Measurements from ENCODE around the gene PTK6. TPM values are rescaled to one million over a fixed set of nuclear protein-coding genes. Genes with fewer than 3 reads are reported as not detected.

The PTK6 gene
- polyA plus RNA-seq, 2 of the 4 experiments (the other 2 are of a cell fraction): 1.2 to 2.0 TPM

- no peak for TF ChIP-seq JUNB (IDR thresholded peaks at IDR 0.05)
- TF ChIP-seq FOSB (CRISPR knock-in tag; IDR thresholded peaks at IDR 0.05): peak; percentile 84
- TF ChIP-seq HOXA7 (CRISPR knock-in tag; IDR thresholded peaks at IDR 0.05): peak; percentile 66; the same call in 1 of the 2 replicates
- WGBS (ENCODE audit: missing lambda C conversion rate): 50% methylated on average over 2 of the region's 2 CpGs
- ChIA-PET POLR2A (interaction anchor here (0.6 to 1.0 kb wide), 2 partner anchors 9 to 12 kb away, joined by 3 to 4 read pairs; partner anchors contain the start of gene PTK6), CTCF (no interaction called here)
- Histone ChIP-seq H3K4me1 (peaks cover 5% of the 10 kb centered on the region; the same call in 1 of the 3 replicates), H3K4me2 (no peak overlapping the region), H3K9me3 (peaks cover 13% of the 10 kb centered on the region), H3K4me3 (no peak overlapping the region), H3K27ac (no peak overlapping the region)
- ATAC-seq (no peak), DNase-seq (ENCODE audit: low read depth in 1 of 2, low spot score in 1 of 2) (no peak), FAIRE-seq (no peak)
Observed at GRCh38 chr20:63525971-63526370, 11.2 kb downstream of the PTK6 start.

GRCh38 chr20:63525185-63525584, 12.0 kb downstream of the PTK6 start:
- Histone ChIP-seq H3K9me3 (peaks cover 13% of the 10 kb centered on the region), H3K27ac (no peak overlapping the region), H3K4me2 (no peak overlapping the region), H3K4me1 (peaks cover 5% of the 10 kb centered on the region; the same call in 1 of the 3 replicates), H3K4me3 (no peak overlapping the region)
- WGBS (ENCODE audit: missing lambda C conversion rate): 94% methylated on average over 3 of the region's 3 CpGs
- TF ChIP-seq KDM1A (IDR thresholded peaks at IDR 0.05; ENCODE audit: low read depth) (no peak), HOXA7 (CRISPR knock-in tag; IDR thresholded peaks at IDR 0.05) (0 out of 2 replicates have a peak, but pooled peaks have one; percentile 21)
- POLR2A ChIA-PET: interaction anchor here (1.0 kb wide), 1 partner anchor 10 kb away, joined by 3 read pairs; no protein-coding TSS in a partner anchor
- FAIRE-seq (no peak), DNase-seq (ENCODE audit: low read depth in 1 of 2, low spot score in 1 of 2) (no peak), ATAC-seq (no peak)
- CTCF ChIA-PET: no interaction called here

GRCh38 chr20:63522981-63523611, 14.1 kb downstream of the PTK6 start:
- WGBS (ENCODE audit: missing lambda C conversion rate): 91% methylated on average over 8 of the region's 11 CpGs
- ChIA-PET POLR2A (interaction anchor here (1.0 to 4.4 kb wide), 2 partner anchors 13 to 26 kb away, joined by 3 to 62 read pairs; partner anchors contain the start of gene PTK6), CTCF (interaction anchor here (0.7 to 6.8 kb wide), 6 partner anchors 14 to 602 kb away, joined by 3 to 75 read pairs (median 4); partner anchors contain the start of genes EEF1A2 and PTK6)
- Histone ChIP-seq H3K4me3 (no peak overlapping the region), H3K27ac (no peak overlapping the region), H3K4me1 (peaks cover 10% of the 10 kb centered on the region; the same call in 2 of the 3 replicates), H3K4me2 (no peak overlapping the region), H3K9me3 (peaks cover 13% of the 10 kb centered on the region)
- no peak for TF ChIP-seq NFE2L2 (conservative IDR thresholded peaks at IDR 0.05; ENCODE audit: low read length)
- no peak for FAIRE-seq
- ATAC-seq: no peak
- no peak for DNase-seq (ENCODE audit: low read depth in 1 of 2, low spot score in 1 of 2)

- POLR2A ChIA-PET: interaction anchor here (4.4 kb wide), 1 partner anchor 14 kb away, joined by 62 read pairs; the partner anchor contains the start of gene PTK6
- Histone ChIP-seq H3K4me2 (peak overlapping the region; percentile 93; the same call in 2 of the 3 replicates), H3K4me3 (no peak overlapping the region)
- TF ChIP-seq CEBPB (IDR thresholded peaks at IDR 0.05) (no peak), FOSB (CRISPR knock-in tag; IDR thresholded peaks at IDR 0.05) (no peak), JUNB (IDR thresholded peaks at IDR 0.05) (no peak), REST (IDR thresholded peaks at IDR 0.05) (no peak), ATOH8 (CRISPR knock-in tag; IDR thresholded peaks at IDR 0.05; ENCODE audit: low read depth) (no peak), PBX3 (IDR thresholded peaks at IDR 0.05) (no peak), KDM5A (IDR thresholded peaks at IDR 0.05) (no peak), TP53 (CRISPR knock-in tag; IDR thresholded peaks at IDR 0.05) (no peak), BCL3 (IDR thresholded peaks at IDR 0.05) (no peak), RARB (CRISPR knock-in tag; IDR thresholded peaks at IDR 0.05) (no peak), RNF2 (IDR thresholded peaks at IDR 0.05; ENCODE audit: borderline replicate concordance, low read depth) (no peak), EHF (CRISPR knock-in tag; IDR thresholded peaks at IDR 0.05) (no peak), POLR2AphosphoS2 (conservative IDR thresholded peaks at IDR 0.05; ENCODE audit: low read length) (no peak), CBX8 (IDR thresholded peaks at IDR 0.05) (no peak), ZC3H11A (IDR thresholded peaks at IDR 0.05) (no peak), CHD2 (IDR thresholded peaks at IDR 0.05; ENCODE audit: low read length, partially characterized antibody) (no peak), ZFP36 (IDR thresholded peaks at IDR 0.05; ENCODE audit: borderline replicate concordance, partially characterized antibody) (no peak), MYC (IDR thresholded peaks at IDR 0.05; ENCODE audit: borderline replicate concordance, low read length) (no peak)
Observed at GRCh38 chr20:63522091-63522868, 14.9 kb downstream of the PTK6 start.

More at GRCh38 chr20:63522091-63522868, 14.9 kb downstream of the PTK6 start:
- ATAC-seq (no peak), DNase-seq (ENCODE audit: low read depth in 1 of 2, low spot score in 1 of 2) (no peak), FAIRE-seq (no peak)
- peaks cover 10% of the 10 kb centered on the region; the same call in 2 of the 3 replicates for H3K4me1 ChIP-seq
- CTCF ChIA-PET: interaction anchor here (0.7 to 6.8 kb wide), 5 partner anchors 9 to 579 kb away, joined by 3 to 75 read pairs (median 7); partner anchors contain the start of genes EEF1A2 and PTK6
- peaks cover 13% of the 10 kb centered on the region for H3K9me3 ChIP-seq
- H3K27ac ChIP-seq: no peak overlapping the region
- WGBS (ENCODE audit: missing lambda C conversion rate): 79% methylated on average over 9 of the region's 13 CpGs

Data from A549 (cell line).